NCI-H146 (cell line): Measurements from ENCODE around the gene ZBTB46.
"Not testable (repeated sequence)": the region's sequence is repeated elsewhere in the genome, so short reads cannot be mapped to it uniquely, and the experiment has no call there.

Experiments used
- DNase-seq: peaks from one replicate; lab custom pipeline; 2025; lab: John Stamatoyannopoulos, UW

The ZBTB46 gene

DNA sequence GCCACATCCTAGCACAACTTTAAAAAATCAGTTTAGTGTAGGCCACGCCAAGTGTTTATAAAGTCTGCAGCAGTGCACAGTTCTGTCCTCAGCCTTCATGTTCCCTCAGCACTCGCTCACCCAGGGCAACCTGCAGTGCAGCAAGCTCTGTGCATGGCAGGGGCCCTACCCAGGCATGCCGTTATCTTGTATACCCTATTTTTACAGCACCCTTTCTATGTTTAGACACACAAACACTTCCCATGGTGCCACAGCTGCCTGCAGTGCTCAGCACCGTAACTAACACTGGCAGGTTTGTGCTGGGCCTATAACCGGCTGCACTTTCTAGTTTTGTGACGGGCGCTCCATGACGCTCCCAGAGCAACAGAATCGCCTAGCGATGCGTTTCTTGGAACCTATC lies 43.8 kb downstream of the ZBTB46 start:
- no peak for DNase-seq

DNA sequence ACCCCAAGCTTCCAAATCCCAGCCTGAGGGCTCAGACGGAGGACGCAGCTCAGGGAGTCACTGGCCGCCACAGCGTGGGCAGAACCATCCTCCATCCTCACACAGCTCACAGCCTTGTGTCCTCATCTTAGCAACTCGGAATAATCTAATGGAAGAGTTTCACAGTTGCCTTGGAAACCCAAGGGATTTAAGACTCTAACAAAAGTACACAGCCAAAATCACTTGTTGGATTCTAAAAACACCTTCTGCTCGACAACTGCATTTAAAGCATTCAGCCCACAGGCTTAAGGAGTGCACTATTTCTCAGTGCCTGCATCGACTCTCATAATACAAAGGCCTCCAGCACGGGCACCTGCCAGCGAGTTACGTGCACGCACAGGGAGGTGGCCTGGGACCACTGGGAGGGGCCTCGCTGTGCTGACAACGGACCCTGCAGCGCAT lies 45.4 kb downstream of the ZBTB46 start:
- DNase-seq, result peak; percentile 60

DNA sequence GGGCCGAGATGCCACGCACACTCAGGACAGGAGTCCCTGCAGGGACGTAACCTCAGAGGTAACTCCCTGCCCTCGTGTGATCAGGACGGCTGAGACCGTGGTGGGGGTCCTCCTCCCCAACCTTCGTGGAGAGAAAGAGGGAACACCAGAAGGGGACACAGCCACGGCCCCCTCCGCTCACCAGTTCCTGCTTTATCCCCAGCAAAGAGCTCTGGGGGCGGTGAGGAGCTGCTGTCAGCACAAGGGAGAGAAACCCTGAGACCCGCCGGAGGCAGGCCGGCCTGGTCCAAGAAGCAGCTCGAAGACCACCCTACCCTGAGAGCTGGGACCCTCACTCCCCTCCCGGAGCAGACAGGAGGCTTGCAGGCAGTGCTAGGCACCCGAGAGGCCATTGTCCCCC lies 47.1 kb downstream of the ZBTB46 start:
- no peak for DNase-seq

DNA sequence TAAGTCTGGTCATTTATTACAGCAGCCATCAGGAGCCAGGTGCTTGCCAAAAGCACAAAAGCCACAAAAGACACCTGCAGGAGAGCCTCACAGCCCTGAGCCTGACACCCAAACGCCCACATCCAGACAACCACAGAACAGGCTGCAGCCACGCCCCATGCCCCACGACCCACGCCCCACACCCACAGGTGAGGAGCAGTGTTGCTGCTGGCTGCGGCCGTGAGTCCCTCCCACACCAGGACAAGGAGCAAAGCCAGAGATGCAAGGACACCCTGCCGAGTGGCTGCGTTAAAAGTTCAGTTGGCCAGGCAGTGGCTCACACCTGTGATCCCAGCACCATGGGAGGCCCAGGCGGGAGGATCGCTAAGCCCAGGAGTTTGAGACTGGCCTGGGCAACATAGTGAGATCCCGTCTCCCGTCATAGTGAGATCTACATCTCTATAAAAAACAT lies 48.5 kb downstream of the ZBTB46 start:
- DNase-seq, result peak; percentile 63

DNA sequence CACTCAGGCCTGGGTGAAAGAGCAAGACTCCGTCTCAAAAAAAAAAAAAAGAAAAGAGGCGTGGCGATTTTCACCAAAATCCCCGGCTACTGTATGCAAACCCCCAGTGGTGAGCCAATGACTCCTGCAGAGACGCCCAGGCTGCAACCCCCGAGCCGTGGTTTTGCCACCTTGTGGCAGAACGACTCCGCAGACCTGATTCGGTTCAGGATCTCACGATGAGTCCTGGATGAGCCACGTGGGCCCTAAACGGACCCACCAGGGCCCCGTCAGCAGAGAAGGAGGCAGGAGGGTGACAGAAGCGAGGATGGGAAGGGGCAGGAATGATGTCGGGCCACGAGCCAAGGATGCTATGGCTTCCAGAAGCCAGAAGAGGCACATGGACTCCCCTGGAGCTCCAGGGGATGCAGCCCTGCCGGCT lies 49.0 kb downstream of the ZBTB46 start:
- DNase-seq, result peak; percentile 63

DNA sequence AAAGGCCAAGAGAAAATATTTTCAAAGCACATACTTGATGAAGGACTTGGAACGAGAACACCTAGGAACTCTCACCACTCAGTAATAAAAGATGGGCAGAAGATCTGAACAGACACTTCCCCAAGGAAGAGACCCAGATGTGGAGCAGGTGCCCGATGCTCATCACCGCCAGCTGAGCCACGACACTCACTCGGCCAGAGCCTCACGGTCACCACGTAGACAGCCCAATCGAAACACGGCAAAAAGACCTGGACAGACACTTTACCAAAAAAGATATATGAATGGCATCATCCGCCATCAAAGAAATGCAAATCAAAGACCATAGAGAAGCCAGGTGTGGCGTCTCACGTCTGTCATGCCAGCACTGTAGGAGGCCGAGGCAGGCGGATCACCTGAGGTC lies 49.9 kb downstream of the ZBTB46 start:
- no peak for DNase-seq

DNA sequence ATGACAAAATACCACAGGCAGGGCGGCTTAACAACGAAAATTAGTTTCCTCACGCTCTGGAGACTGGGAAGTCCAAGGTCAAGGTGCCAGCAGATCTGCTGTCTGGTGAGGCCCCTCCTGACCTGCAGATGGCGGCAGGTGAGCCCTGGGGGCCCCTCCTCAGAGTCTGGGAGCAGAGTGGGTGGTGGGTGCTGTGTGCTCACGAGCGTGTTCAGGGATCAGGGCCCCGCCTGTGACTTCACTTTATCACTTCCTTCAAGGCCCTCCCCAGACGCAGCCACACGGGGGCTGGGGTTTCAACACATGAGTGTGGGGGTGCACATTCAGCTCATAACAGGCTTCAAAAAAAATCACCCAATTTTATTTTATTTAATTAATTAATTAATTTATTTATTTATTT lies 52.2 kb downstream of the ZBTB46 start:
- no peak for DNase-seq

DNA sequence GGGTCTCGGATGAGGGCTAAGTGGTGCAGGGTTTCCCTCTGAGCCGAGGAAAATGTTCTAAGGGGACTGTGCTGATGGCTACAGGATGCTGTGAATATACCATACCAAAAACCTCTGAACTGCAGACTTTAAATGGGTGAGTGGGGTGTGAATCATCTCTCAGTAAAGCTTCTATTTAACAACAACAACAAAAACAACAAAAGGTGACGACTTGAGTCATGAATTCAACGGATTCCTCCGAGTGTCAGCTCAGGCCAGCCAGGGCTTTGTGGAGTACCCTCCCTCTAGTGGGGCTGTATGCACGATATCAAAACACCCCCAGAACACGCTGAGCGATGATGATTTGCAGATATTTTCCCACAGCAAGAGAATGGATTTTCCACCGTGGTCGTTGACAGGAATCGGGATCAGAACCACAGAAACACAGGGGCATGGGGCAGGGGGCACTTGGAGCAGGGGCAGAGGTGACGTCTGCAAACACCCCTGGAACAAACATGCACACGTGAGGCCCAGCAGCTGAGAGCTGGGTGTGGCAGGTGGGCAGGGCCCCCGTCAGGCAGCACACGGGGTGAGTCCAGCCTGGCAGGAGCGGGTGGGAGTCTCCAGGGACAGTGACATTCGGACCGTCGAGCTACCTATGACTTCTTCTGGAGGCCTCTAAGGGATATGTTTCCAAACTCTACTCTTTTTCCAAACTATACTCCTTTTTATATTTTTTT lies 52.9 kb downstream of the ZBTB46 start:
- no peak for DNase-seq

DNA sequence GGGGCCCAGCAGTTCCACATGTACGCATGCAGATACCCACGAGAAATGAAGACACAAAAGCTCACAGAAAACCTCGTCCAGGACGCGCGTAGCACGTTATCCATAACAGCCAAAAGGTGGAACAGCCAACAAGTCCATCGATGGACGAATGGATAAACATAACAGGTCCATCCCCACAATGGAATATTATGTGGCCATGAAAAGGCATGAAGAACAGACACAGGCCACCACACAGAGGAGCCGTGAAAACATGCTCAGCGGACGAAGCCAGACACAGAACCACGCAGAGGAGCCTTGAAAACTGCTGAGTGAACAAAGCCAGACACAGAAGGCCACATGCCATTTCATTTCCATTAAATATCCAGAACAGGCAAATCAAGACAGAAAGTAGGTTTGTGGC lies 53.5 kb downstream of the ZBTB46 start:
- DNase-seq, result no peak

DNA sequence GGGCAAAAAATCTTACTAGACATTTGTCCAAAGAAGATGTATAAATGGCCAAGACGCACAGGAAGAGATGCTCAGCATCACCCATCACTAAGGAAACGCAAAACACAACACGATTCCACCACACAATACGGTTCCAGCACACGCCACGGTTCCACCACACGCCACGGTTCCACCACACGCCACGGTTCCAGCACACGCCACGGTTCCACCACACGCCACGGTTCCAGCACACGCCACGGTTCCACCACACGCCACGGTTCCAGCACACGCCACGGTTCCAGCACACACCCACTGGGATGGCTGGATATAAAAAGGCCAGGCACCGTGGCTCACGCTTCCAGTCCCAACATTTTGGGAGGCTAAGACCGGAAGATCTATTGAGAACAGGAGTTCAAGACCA lies 54.2 kb downstream of the ZBTB46 start:
- not testable (repeated sequence) for DNase-seq

DNA sequence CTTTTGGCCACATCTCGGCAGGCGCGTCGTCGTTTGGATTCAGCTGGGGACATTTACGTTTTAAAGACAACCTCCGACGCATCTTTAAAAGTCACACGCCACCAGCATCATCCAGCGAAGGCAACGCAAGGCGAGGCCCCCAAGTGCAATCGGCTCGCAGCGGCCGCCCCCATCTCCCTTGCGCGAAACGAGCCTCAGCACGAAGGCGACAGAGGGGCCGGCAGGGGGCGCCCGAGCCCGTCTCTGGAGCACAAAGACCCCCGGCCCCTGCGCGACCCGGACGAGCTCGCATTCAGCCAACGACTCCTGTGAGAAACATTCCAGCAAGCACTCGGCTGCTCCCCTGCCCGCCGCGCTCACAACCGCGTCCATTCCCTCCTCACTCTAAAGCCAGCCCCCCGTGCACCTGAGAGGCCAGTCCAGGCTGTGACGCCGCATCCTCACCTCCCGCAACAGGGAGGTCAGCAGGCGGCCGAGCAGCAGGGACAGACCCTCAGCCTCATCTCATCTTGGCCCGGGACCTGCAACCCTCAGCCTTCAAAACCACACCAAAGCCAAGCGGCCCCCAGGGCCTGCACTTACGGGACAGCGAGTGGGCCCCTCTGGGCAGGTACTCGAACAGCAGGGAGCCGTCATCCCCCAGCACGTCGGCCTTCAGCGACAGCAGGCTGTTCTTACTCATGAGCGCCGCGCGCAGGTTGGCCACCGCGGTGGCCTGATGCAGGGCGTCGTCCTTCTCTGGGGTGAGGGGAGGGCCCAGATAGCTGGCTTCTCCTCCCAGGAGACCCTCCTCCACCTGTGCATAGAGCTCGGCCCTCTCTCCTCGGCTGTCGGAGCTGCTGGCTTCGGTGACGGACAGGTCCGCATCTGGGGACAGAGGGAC lies 55.7 kb downstream of the ZBTB46 start:
- peak; percentile 62 for DNase-seq

DNA sequence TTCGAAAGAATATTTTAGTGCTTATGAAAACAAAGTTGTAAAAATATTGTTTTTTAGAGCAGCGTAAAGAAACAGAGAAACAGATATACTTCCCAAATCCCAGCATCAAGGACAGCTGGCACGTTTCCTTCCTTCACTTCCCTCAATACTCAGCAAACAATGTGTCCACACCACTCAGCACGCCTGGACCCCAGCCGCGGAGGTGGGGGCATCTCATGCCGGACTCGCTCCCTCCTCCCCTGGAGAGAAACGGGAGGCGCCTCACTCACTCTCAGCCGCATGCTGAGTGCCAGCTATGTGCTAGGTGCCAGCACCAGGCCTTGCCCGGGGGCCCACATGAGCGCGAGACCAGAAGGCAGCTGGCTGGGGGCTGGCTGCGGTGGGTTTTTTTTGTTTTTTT lies 56.8 kb downstream of the ZBTB46 start:
- peak; percentile 30 for DNase-seq

DNA sequence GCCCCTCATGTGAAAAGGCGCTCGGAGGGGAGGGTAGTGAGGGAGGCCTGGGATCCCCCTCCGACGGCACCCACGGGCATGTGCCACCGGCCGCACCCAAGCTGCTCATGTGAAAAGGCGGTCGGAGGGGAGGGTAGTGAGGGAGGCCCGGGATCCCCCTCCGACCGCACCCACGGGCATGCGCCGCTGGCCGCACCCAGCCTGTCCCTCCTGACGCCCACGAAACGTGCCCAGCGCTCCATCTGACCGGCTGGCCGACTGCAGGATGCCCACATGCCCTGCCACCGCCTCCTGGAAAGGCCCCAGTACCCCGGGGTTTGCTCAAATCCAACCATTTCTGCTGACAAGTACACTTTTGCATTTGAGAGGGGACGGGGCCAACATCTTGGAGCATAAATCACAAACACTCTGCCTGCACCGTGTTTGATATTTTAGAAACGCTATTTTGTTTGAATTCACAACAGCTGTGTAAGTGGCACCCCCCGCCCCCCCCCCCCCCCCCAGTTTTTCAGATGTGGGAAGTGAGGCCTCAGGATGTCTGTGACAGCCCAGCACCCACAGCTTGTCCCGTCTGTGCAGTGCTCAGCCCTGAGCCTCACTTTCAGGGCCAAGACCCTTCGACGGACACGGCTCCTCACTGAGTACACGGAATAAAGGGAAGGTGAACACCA lies 57.4 kb downstream of the ZBTB46 start:
- DNase-seq, result no peak

DNA sequence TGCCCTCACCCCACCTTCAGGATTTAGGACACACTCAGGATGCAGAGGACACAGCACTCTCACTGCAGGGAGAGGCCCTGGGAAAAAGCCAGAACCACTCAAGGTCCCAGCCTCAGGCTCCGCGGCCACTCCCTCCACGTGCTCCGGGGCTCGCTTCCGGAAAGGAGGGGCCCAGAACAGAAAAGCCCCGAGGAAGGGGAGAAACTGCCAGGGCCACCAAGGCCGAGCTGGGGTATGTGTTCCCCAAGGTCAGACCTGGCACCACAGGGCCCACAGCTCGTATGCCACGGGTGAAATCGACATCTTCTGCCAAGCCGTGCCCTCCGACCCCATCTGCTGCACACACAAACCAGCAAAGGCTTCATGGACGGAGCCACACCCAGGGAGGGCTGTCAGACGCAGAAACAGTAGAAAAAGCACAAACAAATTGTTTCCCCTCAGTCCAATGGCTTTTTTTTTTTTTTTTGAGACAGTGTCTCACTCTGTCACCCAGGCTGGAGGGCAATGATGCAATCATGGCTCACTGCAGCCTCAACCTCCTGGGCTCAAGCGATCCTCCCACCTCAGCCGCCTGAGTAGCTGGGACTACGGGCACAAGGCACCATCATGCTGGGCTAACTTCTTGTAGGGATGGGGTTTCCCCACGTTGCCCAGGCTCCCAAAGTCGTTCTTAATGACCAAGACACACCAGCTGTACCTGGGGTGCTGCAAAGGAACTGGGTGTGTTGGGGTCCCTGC lies 58.1 kb downstream of the ZBTB46 start:
- DNase-seq, result no peak

DNA sequence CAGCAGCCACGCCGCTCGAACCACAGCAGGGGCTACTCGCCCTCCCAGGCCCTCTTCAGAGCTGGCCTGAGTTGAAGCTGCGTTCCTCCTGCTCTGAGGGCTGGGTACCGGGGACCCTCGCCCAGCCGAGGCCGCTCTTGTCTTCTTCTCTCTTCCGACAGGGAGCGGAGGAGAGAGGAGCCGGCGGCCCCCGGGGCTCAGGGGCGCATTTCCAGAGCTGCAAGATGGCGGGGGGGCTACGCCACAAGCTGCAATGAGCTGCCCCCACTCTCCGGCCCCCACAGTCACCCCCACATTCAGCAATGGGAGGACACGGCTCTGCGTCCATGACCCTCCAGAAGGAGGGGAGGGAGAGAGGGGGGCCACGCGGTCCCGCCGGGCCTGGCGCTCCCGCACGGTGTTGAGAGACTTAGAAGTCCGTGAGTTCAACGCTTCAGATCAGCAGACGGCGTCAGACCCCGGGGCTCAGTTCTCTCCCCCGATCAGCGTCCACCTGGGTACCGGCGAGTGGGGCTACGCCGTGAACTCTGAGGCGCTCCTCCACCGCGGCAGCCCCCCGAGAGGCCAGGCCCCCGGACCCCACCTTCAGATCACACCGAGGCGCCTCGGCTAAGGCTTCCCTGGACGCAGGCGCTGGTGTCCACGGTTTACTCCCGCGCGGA lies 59.9 kb downstream of the ZBTB46 start:
- no peak for DNase-seq

DNA sequence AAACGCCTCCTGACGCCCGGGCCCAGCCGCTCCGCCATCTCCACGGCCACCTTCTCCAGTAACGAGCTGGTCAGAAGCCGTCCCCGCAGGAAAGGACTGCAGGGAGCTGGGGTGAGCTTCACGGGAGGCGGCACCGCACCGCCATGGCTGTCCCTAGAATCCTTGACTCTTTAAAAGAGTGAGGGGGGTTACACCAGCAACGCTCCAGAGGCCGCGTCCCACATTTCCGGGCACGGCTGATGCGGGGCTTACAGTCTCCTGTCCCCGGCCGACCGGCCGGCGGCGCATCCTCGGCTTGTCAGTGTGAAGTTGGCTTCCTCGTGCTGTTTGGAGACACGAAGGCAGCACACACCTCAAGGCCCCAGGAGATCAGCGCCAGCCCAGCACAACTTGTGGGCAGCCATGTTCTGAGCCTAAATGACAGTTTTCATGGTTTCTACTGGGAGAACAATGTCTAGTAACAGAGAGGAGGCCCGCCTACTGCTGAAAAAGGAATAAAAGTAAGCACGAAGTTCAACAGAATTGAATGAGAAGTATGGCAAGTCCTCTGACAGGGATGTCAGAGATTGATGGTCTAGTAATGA lies 61.1 kb downstream of the ZBTB46 start:
- no peak for DNase-seq

DNA sequence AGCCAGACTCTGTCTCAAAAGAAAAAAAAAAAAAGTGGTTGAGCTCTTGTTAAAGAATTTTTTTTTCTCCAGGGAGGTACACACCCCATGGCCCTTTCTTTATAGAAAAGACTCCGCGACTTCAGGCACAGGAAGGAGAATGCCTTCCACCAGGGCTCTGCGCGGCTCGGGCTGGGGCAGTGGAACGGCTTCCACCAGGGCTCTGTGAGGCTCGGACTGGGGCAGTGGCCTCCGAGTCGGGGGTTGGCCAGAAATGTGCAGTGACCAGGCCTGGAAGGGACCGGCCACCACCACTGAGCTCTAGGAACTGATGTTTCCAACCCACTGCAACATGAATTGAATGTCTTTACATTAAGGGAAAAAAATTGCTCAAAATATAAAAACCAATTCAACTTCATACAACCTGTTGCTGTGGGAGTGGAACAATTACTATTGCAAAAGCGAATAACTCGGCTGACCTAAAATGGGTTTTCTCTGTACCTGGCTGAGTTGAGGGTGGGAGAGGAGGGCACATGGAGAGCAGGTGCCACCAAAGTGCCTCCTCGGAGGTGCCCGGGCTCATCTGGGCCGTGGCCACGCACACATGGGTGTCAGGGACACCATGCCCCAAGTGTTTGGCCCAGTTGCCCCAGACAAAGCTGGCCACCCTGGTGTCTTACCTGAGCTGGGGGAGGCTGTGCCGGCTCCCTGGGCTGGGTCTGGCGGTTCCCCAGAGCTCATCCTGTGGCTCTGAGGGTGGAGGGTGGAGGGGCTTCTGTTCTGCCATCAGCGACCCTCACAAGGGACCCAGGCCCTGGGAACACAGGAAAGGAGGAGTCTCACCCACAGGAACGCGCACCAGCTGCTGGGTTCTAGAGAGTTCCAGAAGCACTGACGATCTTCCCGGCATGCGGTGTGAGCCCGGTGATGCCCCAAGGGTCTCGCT lies 62.2 kb downstream of the ZBTB46 start:
- DNase-seq, result no peak

DNA sequence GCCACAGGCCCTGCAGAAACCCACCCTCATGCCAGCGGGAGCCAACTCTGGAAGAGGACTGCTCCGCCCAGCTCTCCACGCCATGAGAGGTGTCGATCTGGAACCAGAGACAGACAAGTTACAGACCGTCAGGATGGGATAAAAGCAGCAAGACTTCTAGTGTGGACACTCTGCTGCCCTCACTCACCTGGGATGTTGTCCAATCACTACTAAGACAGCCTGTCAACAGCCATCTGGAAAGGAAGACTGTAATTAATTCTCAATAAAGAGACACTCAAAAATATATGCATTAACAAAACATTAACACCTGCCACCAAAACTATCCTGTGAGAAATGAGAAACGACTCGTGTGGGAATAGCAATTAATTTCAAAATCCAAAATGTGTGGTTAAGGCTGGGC lies 63.2 kb downstream of the ZBTB46 start:
- no peak for DNase-seq

DNA sequence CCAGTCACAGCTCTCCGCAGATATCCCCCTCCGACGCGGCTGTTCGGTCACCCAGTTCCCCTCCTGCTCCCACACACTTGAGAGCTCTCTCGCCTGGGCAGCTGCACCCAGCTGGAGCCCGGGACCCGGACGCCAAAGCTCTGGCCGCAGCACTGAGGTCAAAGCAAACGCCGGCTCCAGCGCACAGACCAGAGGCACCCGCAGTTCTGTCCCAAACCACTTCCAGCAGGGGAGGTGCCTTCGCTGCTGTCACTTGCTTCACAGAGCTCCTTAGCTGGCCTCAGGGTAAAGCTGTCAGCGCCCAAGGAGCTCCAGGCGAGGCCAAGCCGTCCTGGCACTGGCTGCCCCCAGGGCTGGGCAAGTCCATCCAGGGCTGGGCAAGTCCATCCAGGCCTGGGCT lies 63.6 kb downstream of the ZBTB46 start:
- DNase-seq, result no peak
